Measurements from ENCODE around the gene PCK2.
"Not testable (repeated sequence)": the region's sequence is repeated elsewhere in the genome, so short reads cannot be mapped to it uniquely, and the experiment has no call there.

PCK2 gene

GRCh38 chr14:24093207-24093900 is 757 bp upstream of the PCK2 start:
- no peak for DNase-seq (ENCODE audit: extremely low read depth in 1 of 2, low read depth in 1 of 2)

DNA sequence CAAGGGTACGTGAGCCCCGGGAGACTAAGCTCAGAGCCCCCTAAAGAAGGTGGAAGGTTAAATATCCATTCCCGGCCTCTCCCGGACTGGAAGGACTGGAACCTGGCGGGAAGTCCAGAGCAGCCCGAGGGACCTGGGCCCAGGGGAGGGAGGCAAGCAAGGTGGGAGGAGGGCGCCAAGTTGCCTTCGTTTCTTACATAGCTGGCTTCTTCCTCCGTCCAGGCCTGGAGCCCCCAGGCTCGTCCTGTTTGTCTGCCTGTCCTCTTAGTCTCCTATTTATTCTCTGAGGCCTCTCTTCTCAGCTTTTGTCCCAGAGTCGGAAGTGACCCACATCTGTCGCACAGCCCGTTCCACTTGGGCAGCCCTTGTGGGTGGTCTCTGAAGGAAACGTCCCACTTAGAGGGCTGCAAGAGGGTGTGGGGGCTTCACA is 745 bp downstream of the PCK2 start:
- DNase-seq (ENCODE audit: extremely low read depth in 1 of 2, low read depth in 1 of 2) = no peak

- DNase-seq (ENCODE audit: extremely low read depth in 1 of 2, low read depth in 1 of 2) = no peak
These were observed 1.4 kb downstream of the PCK2 start for GRCh38 chr14:24095271-24096068.

GRCh38 chr14:24096545-24097181 is 2.6 kb downstream of the PCK2 start:
- DNase-seq (ENCODE audit: extremely low read depth in 1 of 2, low read depth in 1 of 2) = no peak

DNA sequence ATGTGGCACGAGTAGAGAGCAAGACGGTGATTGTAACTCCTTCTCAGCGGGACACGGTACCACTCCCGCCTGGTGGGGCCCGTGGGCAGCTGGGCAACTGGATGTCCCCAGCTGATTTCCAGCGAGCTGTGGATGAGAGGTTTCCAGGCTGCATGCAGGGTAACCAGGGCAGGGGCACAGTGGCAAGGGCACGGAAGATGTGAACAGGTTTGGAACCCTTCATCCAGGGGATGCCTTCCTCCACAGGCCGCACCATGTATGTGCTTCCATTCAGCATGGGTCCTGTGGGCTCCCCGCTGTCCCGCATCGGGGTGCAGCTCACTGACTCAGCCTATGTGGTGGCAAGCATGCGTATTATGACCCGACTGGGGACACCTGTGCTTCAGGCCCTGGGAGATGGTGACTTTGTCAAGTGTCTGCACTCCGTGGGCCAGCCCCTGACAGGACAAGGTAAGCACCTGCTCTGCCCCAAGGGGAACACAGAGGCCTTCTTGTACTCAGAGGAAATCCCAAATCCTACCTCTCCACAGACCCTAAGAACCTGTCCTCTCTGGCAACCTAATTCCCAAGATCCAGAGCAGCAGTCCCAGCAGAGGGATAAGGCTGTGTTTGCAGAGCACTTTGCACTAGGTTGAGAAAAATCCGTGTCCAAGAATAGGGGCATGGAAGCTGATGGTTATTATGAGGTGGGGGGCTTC is 4.3 kb downstream of the PCK2 start:
- no peak for DNase-seq (ENCODE audit: extremely low read depth in 1 of 2, low read depth in 1 of 2)

DNA sequence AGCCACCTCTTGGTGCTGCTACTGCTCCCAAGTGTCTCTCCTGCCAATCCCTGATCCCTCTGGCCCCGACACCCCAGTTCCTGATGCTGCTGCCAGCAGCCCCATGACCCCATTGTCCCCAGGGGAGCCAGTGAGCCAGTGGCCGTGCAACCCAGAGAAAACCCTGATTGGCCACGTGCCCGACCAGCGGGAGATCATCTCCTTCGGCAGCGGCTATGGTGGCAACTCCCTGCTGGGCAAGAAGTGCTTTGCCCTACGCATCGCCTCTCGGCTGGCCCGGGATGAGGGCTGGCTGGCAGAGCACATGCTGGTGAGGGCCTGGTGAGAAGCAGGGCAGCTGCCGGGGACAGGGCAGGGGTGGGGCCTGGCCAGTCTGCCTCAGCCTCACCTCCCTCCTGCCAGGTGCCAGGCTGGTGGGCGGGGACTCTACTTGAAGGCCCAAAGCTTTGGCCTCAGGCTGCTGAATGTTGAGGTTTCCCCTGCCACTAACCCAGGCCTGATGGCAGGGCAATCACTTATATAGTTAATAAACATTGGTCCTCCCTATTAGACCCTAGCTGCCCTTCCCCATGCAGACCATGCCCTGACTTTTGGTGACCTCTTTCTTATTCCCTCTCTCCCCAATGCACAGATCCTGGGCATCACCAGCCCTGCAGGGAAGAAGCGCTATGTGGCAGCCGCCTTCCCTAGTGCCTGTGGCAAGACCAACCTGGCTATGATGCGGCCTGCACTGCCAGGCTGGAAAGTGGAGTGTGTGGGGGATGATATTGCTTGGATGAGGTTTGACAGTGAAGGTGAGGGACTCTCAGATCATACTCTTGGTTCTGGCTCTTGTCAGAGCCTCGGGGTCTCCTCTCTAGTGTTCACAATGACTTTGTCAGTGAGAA is 5.1 kb downstream of the PCK2 start:
- no peak for DNase-seq (ENCODE audit: extremely low read depth in 1 of 2, low read depth in 1 of 2)

- DNase-seq (ENCODE audit: extremely low read depth in 1 of 2, low read depth in 1 of 2) = no peak
These were observed 6.3 kb downstream of the PCK2 start for GRCh38 chr14:24100197-24100981.

- DNase-seq (ENCODE audit: extremely low read depth in 1 of 2, low read depth in 1 of 2) = no peak
These were observed 6.9 kb downstream of the PCK2 start for GRCh38 chr14:24100982-24101494.

DNA sequence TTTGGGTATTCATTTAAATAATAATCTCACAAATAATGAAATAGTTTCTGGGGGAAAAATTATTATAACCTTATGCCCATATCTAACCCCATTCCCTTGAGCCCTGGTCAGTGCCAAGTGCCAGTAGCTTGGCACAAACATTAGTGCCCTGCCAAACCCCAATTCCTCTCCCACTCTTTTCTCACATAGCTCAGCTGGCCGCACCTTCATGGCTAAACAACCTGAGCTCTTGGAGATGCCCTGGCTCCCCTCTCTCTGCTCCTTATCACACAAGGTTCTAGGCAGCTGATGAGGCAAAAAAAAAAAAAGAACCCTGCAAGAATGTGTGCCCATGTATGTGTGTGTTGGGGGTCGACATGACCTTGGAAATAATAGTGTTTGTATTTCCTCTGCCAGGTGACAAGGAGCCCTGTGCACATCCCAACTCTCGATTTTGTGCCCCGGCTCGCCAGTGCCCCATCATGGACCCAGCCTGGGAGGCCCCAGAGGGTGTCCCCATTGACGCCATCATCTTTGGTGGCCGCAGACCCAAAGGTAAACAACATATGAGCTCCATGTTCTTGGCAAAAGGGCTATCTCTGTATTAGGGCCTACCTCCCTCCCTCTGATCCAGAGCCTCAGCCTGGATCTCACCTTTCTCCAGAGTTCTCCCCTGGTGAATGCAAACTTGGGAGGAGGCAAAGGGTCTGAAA is 8.4 kb downstream of the PCK2 start:
- no peak for DNase-seq (ENCODE audit: extremely low read depth in 1 of 2, low read depth in 1 of 2)

- no peak for DNase-seq (ENCODE audit: extremely low read depth in 1 of 2, low read depth in 1 of 2)
These were observed 9.3 kb downstream of the PCK2 start for GRCh38 chr14:24103451-24103850.

- not testable (repeated sequence) for DNase-seq (ENCODE audit: extremely low read depth in 1 of 2, low read depth in 1 of 2)
These were observed 11.6 kb downstream of the PCK2 start for GRCh38 chr14:24105609-24106239.

DNA sequence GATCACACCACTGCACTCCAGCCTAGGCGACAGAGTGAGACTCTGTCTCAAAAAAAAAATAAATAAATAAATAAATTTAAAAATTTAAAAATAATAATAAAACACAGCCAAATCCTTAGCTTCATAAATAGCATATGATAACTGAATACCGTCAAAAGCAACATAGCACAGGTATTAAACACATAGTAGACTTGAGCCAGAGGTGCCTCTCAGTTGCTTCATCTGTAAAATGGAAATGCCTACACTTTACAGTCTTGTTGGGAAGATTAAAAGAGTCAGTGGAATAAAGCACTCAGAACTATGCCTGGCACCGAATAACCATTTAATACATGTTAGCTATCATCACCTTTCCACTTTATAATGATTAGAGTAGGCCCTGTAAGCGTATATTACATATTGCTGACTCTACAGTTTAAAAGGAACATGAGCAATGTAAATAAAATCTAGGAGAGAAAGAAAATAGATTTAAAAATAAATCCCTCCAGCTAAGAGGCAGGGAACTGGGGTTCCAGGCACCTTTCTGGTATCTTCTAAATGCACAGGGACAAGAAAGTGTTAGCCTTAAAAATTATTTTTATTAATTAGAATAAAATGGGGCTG is 12.7 kb downstream of the PCK2 start:
- no peak for DNase-seq (ENCODE audit: extremely low read depth in 1 of 2, low read depth in 1 of 2)

DNA sequence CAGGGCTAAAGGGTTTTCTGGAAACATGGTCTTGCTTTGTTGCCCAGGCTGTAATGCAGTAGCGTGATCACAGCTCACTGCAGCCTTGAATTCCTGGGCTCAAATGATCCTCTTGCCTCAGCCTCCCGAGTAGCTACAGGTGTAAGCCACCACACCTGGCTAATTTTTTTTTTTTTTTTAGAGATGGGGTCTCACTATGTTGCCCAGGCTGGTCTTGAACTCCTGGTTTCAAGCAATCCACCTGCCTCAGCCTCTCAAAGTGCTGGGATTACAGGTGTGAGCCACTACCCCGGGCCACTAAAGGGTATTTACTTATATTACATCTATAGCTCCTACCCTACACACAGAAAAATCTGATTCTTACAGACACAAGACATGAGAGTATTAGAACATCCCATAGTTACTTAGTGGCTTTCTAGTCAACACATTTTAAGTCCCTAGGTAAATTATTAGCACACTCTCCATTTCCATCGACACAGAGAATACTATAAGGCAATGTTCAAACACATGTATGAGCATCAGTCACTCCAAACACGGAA is 14.3 kb downstream of the PCK2 start:
- no peak for DNase-seq (ENCODE audit: extremely low read depth in 1 of 2, low read depth in 1 of 2)

DNA sequence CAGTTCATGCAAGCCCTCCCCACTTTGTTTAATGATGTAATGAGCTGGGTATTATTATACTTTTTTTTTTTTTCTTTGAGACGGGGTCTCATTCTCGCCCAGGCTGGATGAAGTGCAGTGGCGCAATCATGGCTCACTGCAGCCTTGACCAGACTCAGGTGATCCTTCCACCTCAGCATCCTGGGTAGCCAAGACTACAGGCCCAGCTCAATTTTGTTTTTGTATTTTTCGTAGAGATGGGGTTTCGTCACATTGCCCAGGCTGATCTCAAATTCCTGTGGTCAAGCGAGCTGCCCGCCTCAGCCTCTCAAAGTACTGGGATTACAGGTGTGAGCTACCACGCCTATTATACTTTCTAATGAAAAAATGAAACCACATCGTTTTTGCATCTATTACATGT is 15.9 kb downstream of the PCK2 start:
- no peak for DNase-seq (ENCODE audit: extremely low read depth in 1 of 2, low read depth in 1 of 2)

DNA sequence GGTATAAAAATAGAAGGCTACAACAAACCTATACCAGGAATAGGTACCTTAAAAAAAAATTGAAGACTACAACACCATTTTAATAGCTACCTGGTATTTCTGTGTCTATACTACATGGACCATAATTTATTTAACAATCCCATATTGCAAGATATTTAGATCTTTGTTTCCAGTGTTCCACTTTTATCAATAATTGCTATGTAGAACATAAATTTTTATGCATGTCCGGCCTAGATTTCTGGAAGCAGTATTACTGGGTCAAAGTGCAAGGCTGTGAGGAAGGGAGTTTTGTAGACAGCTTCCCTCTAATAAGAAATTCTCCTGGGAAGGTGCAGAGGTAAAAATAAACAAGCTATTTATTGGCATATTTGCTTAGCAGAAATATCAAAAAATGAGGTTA is 16.4 kb downstream of the PCK2 start:
- DNase-seq (ENCODE audit: extremely low read depth in 1 of 2, low read depth in 1 of 2) = no peak

- DNase-seq (ENCODE audit: extremely low read depth in 1 of 2, low read depth in 1 of 2) = no peak
These were observed 19.3 kb downstream of the PCK2 start for GRCh38 chr14:24113379-24113800.

GRCh38 chr14:24113801-24114531 is 19.9 kb downstream of the PCK2 start:
- DNase-seq (ENCODE audit: extremely low read depth in 1 of 2, low read depth in 1 of 2) = peak; percentile 49 to 55
